AG08395 (cell line): ENCODE data around the gene TOM1L2.
"Not testable (repeated sequence)": the region's sequence is repeated elsewhere in the genome, so short reads cannot be mapped to it uniquely, and the experiment has no call there.

Experiments used
- DNase-seq: peaks from one replicate; pipeline ENCODE4 v3.0.0; 2012; ENCODE audit warnings: mixed read lengths, low spot score

The TOM1L2 gene

GRCh38 chr17:17924131-17924856, 47.9 kb downstream of the TOM1L2 start:
- no peak for DNase-seq

GRCh38 chr17:17922070-17922614, 50.1 kb downstream of the TOM1L2 start:
- no peak for DNase-seq

GRCh38 chr17:17921192-17922069, 50.8 kb downstream of the TOM1L2 start:
- DNase-seq = peak; percentile 89

GRCh38 chr17:17919169-17920107, 52.8 kb downstream of the TOM1L2 start:
- DNase-seq = peak; percentile 85

- DNase-seq = no peak
Observed at GRCh38 chr17:17917394-17917793, 54.8 kb downstream of the TOM1L2 start.

- no peak for DNase-seq
Observed at GRCh38 chr17:17915183-17915582, 57.0 kb downstream of the TOM1L2 start.

- peak; percentile 89 for DNase-seq
Observed at GRCh38 chr17:17913695-17914332, 58.4 kb downstream of the TOM1L2 start.

GRCh38 chr17:17912336-17912735, 59.9 kb downstream of the TOM1L2 start:
- not testable (repeated sequence) for DNase-seq

- no peak for DNase-seq
Observed at GRCh38 chr17:17911001-17911613, 61.1 kb downstream of the TOM1L2 start.

GRCh38 chr17:17910060-17910459, 62.1 kb downstream of the TOM1L2 start:
- DNase-seq = no peak

- DNase-seq = no peak
Observed at GRCh38 chr17:17909078-17909477, 63.1 kb downstream of the TOM1L2 start.

GRCh38 chr17:17907469-17907868, 64.7 kb downstream of the TOM1L2 start:
- DNase-seq = no peak

GRCh38 chr17:17906418-17907215, 65.6 kb downstream of the TOM1L2 start:
- no peak for DNase-seq

GRCh38 chr17:17905036-17905320, 67.2 kb downstream of the TOM1L2 start:
- DNase-seq = no peak

GRCh38 chr17:17904166-17905035, 67.8 kb downstream of the TOM1L2 start:
- DNase-seq = peak; percentile 24

GRCh38 chr17:17902877-17903276, 69.3 kb downstream of the TOM1L2 start:
- DNase-seq = no peak

GRCh38 chr17:17902376-17902775, 69.8 kb downstream of the TOM1L2 start:
- DNase-seq = no peak

GRCh38 chr17:17900615-17901520, 71.3 kb downstream of the TOM1L2 start:
- peak; percentile 97 for DNase-seq
